SK-N-SH treated with all-trans-retinoic acid at 6 μM for 48 hours (cell line): ENCODE measurements around the gene CPEB3.

Experiments used
- ATAC-seq: fragments of 200-7000 bp; cut with Tn5 transposase; 3 replicates; pipeline ENCODE4 v1.9.1; 2020; ENCODE audit warnings: mild to moderate bottlenecking, moderate library complexity
- ARNTL ChIP-seq: fragments of 450-650 bp; formaldehyde crosslinking; IDR thresholded peaks from 2 replicates; pipeline ENCODE4 v1.5.0; 2020; ENCODE audit warnings: low read depth, mild to moderate bottlenecking, moderate library complexity, borderline replicate concordance
- BACH2 ChIP-seq: fragments of 250-450 bp; sonication (Bioruptor Pico); IDR thresholded peaks from 2 replicates; pipeline ENCODE4 v1.9.0; 2021; ENCODE audit warnings: mild to moderate bottlenecking, borderline replicate concordance
- CREB5 ChIP-seq: fragments of 250-450 bp; sonication (Bioruptor Pico); IDR thresholded peaks from 2 replicates; pipeline ENCODE4 v1.5.1; 2020; ENCODE audit warnings: low read depth, mild to moderate bottlenecking, moderate library complexity
- CSDC2 ChIP-seq: fragments of 250-450 bp; sonication (Bioruptor Pico); IDR thresholded peaks from 2 replicates; pipeline ENCODE4 v1.5.0; 2020; ENCODE audit warnings: mild to moderate bottlenecking, moderate library complexity
- CSRNP3 ChIP-seq: fragments of 250-450 bp; sonication (Bioruptor Pico); IDR thresholded peaks from 2 replicates; pipeline ENCODE4 v1.5.1; 2021; ENCODE audit warnings: mild to moderate bottlenecking, moderate library complexity
- ESRRG ChIP-seq: fragments of 250-450 bp; sonication (Bioruptor Pico); IDR thresholded peaks from 2 replicates; pipeline ENCODE4 v1.6.1; 2021; ENCODE audit warnings: mild to moderate bottlenecking
- GLIS3 ChIP-seq: fragments of 250-450 bp; sonication (Bioruptor Pico); IDR thresholded peaks from 2 replicates; pipeline ENCODE4 v1.5.0; 2020; ENCODE audit warnings: mild to moderate bottlenecking, moderate library complexity
- OSR1 ChIP-seq: fragments of 250-450 bp; sonication (Bioruptor Pico); IDR thresholded peaks from 2 replicates; pipeline ENCODE4 v1.8.0; 2022; ENCODE audit warnings: moderate library complexity, mild to moderate bottlenecking, inconsistent platforms
- PATZ1 ChIP-seq: fragments of 250-450 bp; sonication (Bioruptor Pico); IDR thresholded peaks from 2 replicates; pipeline ENCODE4 v1.8.0; 2020; ENCODE audit warnings: mild to moderate bottlenecking, moderate library complexity, borderline replicate concordance
- POU6F1 ChIP-seq: fragments of 250-450 bp; sonication (Bioruptor Pico); IDR thresholded peaks from 2 replicates; pipeline ENCODE4 v1.8.0; 2021; ENCODE audit warnings: low read depth, mild to moderate bottlenecking, moderate library complexity, borderline replicate concordance
- PPARA ChIP-seq: fragments of 250-450 bp; sonication (Bioruptor Pico); IDR thresholded peaks from 2 replicates; pipeline ENCODE4 v1.5.0; 2020; ENCODE audit warnings: mild to moderate bottlenecking, borderline replicate concordance
- RARB ChIP-seq: fragments of 250-450 bp; sonication (Bioruptor Pico); IDR thresholded peaks from 2 replicates; pipeline ENCODE4 v1.8.0; 2021; ENCODE audit warnings: mild to moderate bottlenecking, moderate library complexity
- SNAI2 ChIP-seq: fragments of 250-450 bp; sonication (Bioruptor Pico); IDR thresholded peaks from 2 replicates; pipeline ENCODE4 v1.5.0; 2020; ENCODE audit warnings: mild to moderate bottlenecking, moderate library complexity
- TCF4 ChIP-seq: fragments of 250-450 bp; sonication (Bioruptor Pico); IDR thresholded peaks from 2 replicates; pipeline ENCODE4 v1.8.0; 2021; ENCODE audit warnings: mild to moderate bottlenecking, moderate library complexity, borderline replicate concordance
- TSHZ2 ChIP-seq: fragments of 250-450 bp; sonication (Bioruptor Pico); IDR thresholded peaks from 2 replicates; pipeline ENCODE4 v1.5.0; 2020; ENCODE audit warnings: mild to moderate bottlenecking, moderate library complexity
- ZC3H10 ChIP-seq: fragments of 250-450 bp; sonication (Bioruptor Pico); IDR thresholded peaks from 2 replicates; pipeline ENCODE4 v1.5.1; 2021; ENCODE audit warnings: mild to moderate bottlenecking, moderate library complexity
- ZFP3 ChIP-seq: fragments of 250-450 bp; sonication (Bioruptor Pico); IDR thresholded peaks from 2 replicates; pipeline ENCODE4 v1.5.0; 2020; ENCODE audit warnings: mild to moderate bottlenecking, moderate library complexity
- ZFP30 ChIP-seq: fragments of 450-650 bp; formaldehyde crosslinking; IDR thresholded peaks from 2 replicates; pipeline ENCODE4 v1.5.0; 2022; ENCODE audit warnings: mild to moderate bottlenecking, moderate library complexity
- ZNF565 ChIP-seq: fragments of 450-650 bp; formaldehyde crosslinking; conservative IDR thresholded peaks from 2 replicates; pipeline ENCODE4 v1.5.0; 2020; ENCODE audit warnings: low read depth, mild to moderate bottlenecking, moderate library complexity
- ZNF70 ChIP-seq: fragments of 450-650 bp; formaldehyde crosslinking; IDR thresholded peaks from 2 replicates; pipeline ENCODE4 v1.5.0; 2020; ENCODE audit warnings: mild to moderate bottlenecking, moderate library complexity
- ZNF8 ChIP-seq: fragments of 450-650 bp; formaldehyde crosslinking; IDR thresholded peaks from 2 replicates; pipeline ENCODE4 v1.5.0; 2020; ENCODE audit warnings: mild to moderate bottlenecking, moderate library complexity

Gene CPEB3

GRCh38 chr10:92183199-92183598 is 107.7 kb downstream of the CPEB3 start:
- TF ChIP-seq PATZ1 (CRISPR knock-in tag) (no peak), OSR1 (no peak)
- no peak for ATAC-seq

- no peak for TF ChIP-seq ZNF565 (CRISPR knock-in tag)
- TF ChIP-seq PATZ1 (CRISPR knock-in tag) = no peak
- no peak for TF ChIP-seq CSDC2 (CRISPR knock-in tag)
- TF ChIP-seq BACH2 = no peak
- no peak for TF ChIP-seq TSHZ2 (CRISPR knock-in tag)
- TF ChIP-seq PPARA (CRISPR knock-in tag) = no peak
- no peak; the same call in 2 of the 3 replicates for ATAC-seq
These were observed 109.3 kb downstream of the CPEB3 start for GRCh38 chr10:92181575-92181974.

- TF ChIP-seq ZFP3 (CRISPR knock-in tag) = no peak
- no peak for TF ChIP-seq ZC3H10 (CRISPR knock-in tag)
- TF ChIP-seq CSRNP3 = no peak
- TF ChIP-seq SNAI2 (CRISPR knock-in tag) = no peak
- TF ChIP-seq, all 23 proteins: peak for 0
- no peak for ATAC-seq
These were observed 110.5 kb downstream of the CPEB3 start for GRCh38 chr10:92180399-92180798.

GRCh38 chr10:92177546-92177945 is 113.3 kb downstream of the CPEB3 start:
- ATAC-seq = no peak
- TF ChIP-seq ZNF70 (CRISPR knock-in tag) = no peak
- no peak for TF ChIP-seq ZC3H10 (CRISPR knock-in tag)
- TF ChIP-seq CREB5 (CRISPR knock-in tag) = no peak
- no peak for TF ChIP-seq CSRNP3
- TF ChIP-seq GLIS3 (CRISPR knock-in tag) = no peak
- TF ChIP-seq TCF4 (CRISPR knock-in tag) = no peak
- TF ChIP-seq ZFP30 (CRISPR knock-in tag) = no peak
- no peak for TF ChIP-seq POU6F1 (CRISPR knock-in tag)
- TF ChIP-seq ESRRG (CRISPR knock-in tag) = no peak
- TF ChIP-seq OSR1 = no peak
- TF ChIP-seq PPARA (CRISPR knock-in tag) = no peak
- TF ChIP-seq RARB = no peak
- no peak for TF ChIP-seq TSHZ2 (CRISPR knock-in tag)
- TF ChIP-seq ZNF565 (CRISPR knock-in tag) = no peak
- TF ChIP-seq ARNTL (CRISPR knock-in tag) = no peak
- TF ChIP-seq ZFP3 (CRISPR knock-in tag) = no peak
- no peak for TF ChIP-seq ZNF8 (CRISPR knock-in tag)
